CD14-positive monocyte (primary cell): ENCODE data around the gene DPH6. TPM values are rescaled to one million over a fixed set of nuclear protein-coding genes. Genes with fewer than 3 reads are reported as not detected.

Experiments used
- DNase-seq, 3 donors: peaks; one replicate each; pipeline ENCODE4 v3.0.0-alpha.2; 2011 to 2022
- H2AFZ ChIP-seq: 2 replicates; pipeline ENCODE4 v1.6.0; 2012; ENCODE audit warnings: mild to moderate bottlenecking, low read depth, low read length, inconsistent platforms; ENCODE audit not compliant: insufficient read depth, poor library complexity, severe bottlenecking
- H3K27ac ChIP-seq, 2 donors: 1 replicate in 1 of 2; 2 replicates in 1 of 2; pipeline ENCODE4 v1.5.1; 2012 to 2013; ENCODE audit warnings: low read length in 2 of 2, control low read depth in 1 of 2, inconsistent platforms in 1 of 2, low read depth in 1 of 2, mild to moderate bottlenecking in 1 of 2
- H3K27me3 ChIP-seq, 2 donors: one replicate each; pipeline versions ENCODE4 v1.6.0 to v1.6.1; 2011 to 2013; ENCODE audit warnings: low read length in 2 of 2; ENCODE audit not compliant: control insufficient read depth in 2 of 2, insufficient read depth in 2 of 2
- H3K36me3 ChIP-seq, 2 donors: replicated peaks in 1 of 2; 1 replicate in 1 of 2; 2 replicates in 1 of 2; pipeline versions ENCODE4 v1.5.1 to v1.6.1; 2012 to 2013; ENCODE audit warnings: low read length in 2 of 2, control low read depth in 1 of 2, inconsistent platforms in 1 of 2, mild to moderate bottlenecking in 1 of 2; ENCODE audit not compliant: insufficient read depth in 2 of 2, control insufficient read depth in 1 of 2
- H3K4me1 ChIP-seq, 2 donors: 1 replicate in 1 of 2; 2 replicates in 1 of 2; pipeline versions ENCODE4 v1.5.1 to v1.6.1; 2012 to 2013; ENCODE audit warnings: low read length in 2 of 2, control low read depth in 1 of 2, inconsistent platforms in 1 of 2, mild to moderate bottlenecking in 1 of 2, moderate library complexity in 1 of 2; ENCODE audit not compliant: insufficient read depth in 2 of 2, control insufficient read depth in 1 of 2
- H3K4me2 ChIP-seq: replicated peaks from 2 replicates; pipeline ENCODE3; 2012; ENCODE audit warnings: low read length, moderate library complexity, mild to moderate bottlenecking; ENCODE audit not compliant: poor library complexity, severe bottlenecking; ENCODE audit errors: extremely low read depth
- H3K4me3 ChIP-seq, 3 experiments: fragments of 200-600 bp in 1 of 3; sonication (generic) in 1 of 3; replicated peaks in 1 of 3; 1 replicate in 2 of 3; 2 replicates in 1 of 3; pipeline ENCODE4 v1.5.1; 2011 to 2013; ENCODE audit warnings: low read length in 3 of 3, mild to moderate bottlenecking in 3 of 3, control low read depth in 2 of 3, low read depth in 2 of 3, inconsistent platforms in 1 of 3, moderate library complexity in 1 of 3
- H3K79me2 ChIP-seq: 2 replicates; pipeline ENCODE4 v1.6.0; 2012; ENCODE audit warnings: mild to moderate bottlenecking, control low read depth, inconsistent platforms, low read length, moderate library complexity; ENCODE audit not compliant: insufficient read depth
- H3K9ac ChIP-seq: 2 replicates; pipeline ENCODE4 v1.6.0; 2017; ENCODE audit warnings: low read length, mild to moderate bottlenecking; ENCODE audit not compliant: insufficient read depth, poor library complexity, severe bottlenecking
- H3K9me3 ChIP-seq, 2 donors: replicated peaks in 1 of 2; 1 replicate in 1 of 2; 2 replicates in 1 of 2; pipeline versions ENCODE4 v1.5.1 to v1.6.1; 2012 to 2013; ENCODE audit warnings: low read length in 2 of 2, control low read depth in 1 of 2; ENCODE audit not compliant: control insufficient read depth in 1 of 2, insufficient read depth in 1 of 2
- H4K20me1 ChIP-seq: 2 replicates; pipeline ENCODE4 v1.6.0; 2012; ENCODE audit warnings: mild to moderate bottlenecking, low read length, control low read depth, moderate library complexity; ENCODE audit not compliant: insufficient read depth
- H3K27ac Mint-ChIP-seq, 7 donors: one replicate each; pipeline ENCODE4 v1.8.0; 2020; ENCODE audit warnings: mild to moderate bottlenecking in 7 of 7, mixed read lengths in 7 of 7, moderate library complexity in 6 of 7, inconsistent platforms in 2 of 7
- H3K27me3 Mint-ChIP-seq, 3 donors: one replicate each; pipeline ENCODE4 v1.8.0; 2021 to 2022; ENCODE audit warnings: low read depth in 3 of 3, mild to moderate bottlenecking in 3 of 3, mixed read lengths in 3 of 3, moderate library complexity in 3 of 3, inconsistent platforms in 1 of 3
- H3K36me3 Mint-ChIP-seq, 2 donors: one replicate each; pipeline ENCODE4 v1.8.0; 2020; ENCODE audit warnings: mixed read lengths in 2 of 2, inconsistent platforms in 1 of 2, mild to moderate bottlenecking in 1 of 2
- H3K4me1 Mint-ChIP-seq: one replicate; pipeline ENCODE4 v1.8.0; 2020; ENCODE audit warnings: mild to moderate bottlenecking, mixed read lengths
- H3K4me3 Mint-ChIP-seq, 2 donors: one replicate each; pipeline ENCODE4 v1.8.0; 2020; ENCODE audit warnings: mild to moderate bottlenecking in 2 of 2, mixed read lengths in 2 of 2, moderate library complexity in 1 of 2
- H3K9me3 Mint-ChIP-seq, 7 donors: one replicate each; pipeline ENCODE4 v1.8.0; 2020 to 2022; ENCODE audit warnings: mixed read lengths in 7 of 7, mild to moderate bottlenecking in 6 of 7, moderate library complexity in 6 of 7, inconsistent platforms in 2 of 7
- CTCF ChIP-seq: fragments of 200-600 bp; IDR thresholded peaks from one replicate; pipeline ENCODE4 v1.8.0; 2022; ENCODE audit warnings: antibody characterized with exemption, mild to moderate bottlenecking
- WGBS: methylation state at CpG from one replicate; pipeline ENCODE4 v1.1.5; 2013; ENCODE audit warnings: missing lambda C conversion rate; ENCODE audit not compliant: insufficient coverage; 5-methylcytosine and 5-hydroxymethylcytosine counted together
- intact Hi-C, 2 donors: fragments of 100-400 bp; cut with micrococcal nuclease; formaldehyde crosslinking; loops; one replicate each; pipeline versions ENCODE4 v1.15.0 to v1.15.1; 2023
- polyA plus RNA-seq, 3 donors: library from polyadenylated mRNA; depleted of rRNA in 1 of 3; unstranded in 2 of 3; stranded (reverse) in 1 of 3; fragments of 300-500 nt in 2 of 3; fragments of >200 nt in 1 of 3; fragmentation: Illumina TruSeq in 2 of 3; gene quantifications; 1 replicate in 2 of 3; 2 replicates in 1 of 3; pipeline ENCODE4 v1.2.3, GENCODE V29; 2012 to 2021

DPH6 gene
- polyA plus RNA-seq, 3 donors: 7.6 to 18.2 (median 13.6) TPM

GRCh38 chr15:35555244-35555643 is 9.3 kb upstream of the DPH6 start:
- Mint-ChIP-seq H3K9me3 (no peaks in the 10 kb centered on the region), H3K4me3 (no peak overlapping the region), H3K27ac (no peak overlapping the region), H3K4me1 (peaks cover 2% of the 10 kb centered on the region), H3K27me3 (no peaks in the 10 kb centered on the region), H3K36me3 (peaks cover 0 to 2% of the 10 kb centered on the region in 2 donors)
- Histone ChIP-seq H3K4me1 (no peaks in the 10 kb centered on the region), H3K36me3 (no peaks in the 10 kb centered on the region), H3K27me3 (no peaks in the 10 kb centered on the region), H3K4me3 (no peak overlapping the region), H4K20me1 (no peaks in the 10 kb centered on the region), H3K4me2 (no peak overlapping the region), H3K79me2 (no peaks in the 10 kb centered on the region), H3K9ac (no peak overlapping the region), H3K27ac (no peak overlapping the region), H3K9me3 (no peaks in the 10 kb centered on the region), H2AFZ (no peak overlapping the region)
- no peak for DNase-seq
- no CpG with 5 or more reads among the region's 1 CpG for WGBS
- no peak for TF ChIP-seq CTCF
- intact Hi-C loops: no loop called here

- no peak overlapping the region for H3K4me2 ChIP-seq
- Mint-ChIP-seq H3K36me3 (peaks cover 0 to 2% of the 10 kb centered on the region in 2 donors), H3K27me3 (peaks cover 0 to 3% (median 0%) of the 10 kb centered on the region in 3 donors), H3K4me1 (peaks cover 8% of the 10 kb centered on the region), H3K9me3 (no peaks in the 10 kb centered on the region), H3K4me3 (no peak overlapping the region), H3K27ac (no peak overlapping the region)
- H3K9me3 ChIP-seq: no peaks in the 10 kb centered on the region
- H2AFZ ChIP-seq: no peak overlapping the region
- H3K4me1 ChIP-seq: peaks cover 6% of the 10 kb centered on the region in 2 donors
- no peak overlapping the region for H3K4me3 ChIP-seq
- TF ChIP-seq CTCF: no peak
- DNase-seq: no peak
- H3K79me2 ChIP-seq: no peaks in the 10 kb centered on the region
- H3K27me3 ChIP-seq: no peaks in the 10 kb centered on the region
- H3K36me3 ChIP-seq: no peaks in the 10 kb centered on the region
- no peaks in the 10 kb centered on the region for H4K20me1 ChIP-seq
- intact Hi-C loops: no loop called here
- 94% methylated on average over 3 of the region's 5 CpGs for WGBS
- no peak overlapping the region for H3K27ac ChIP-seq
- no peak overlapping the region for H3K9ac ChIP-seq
These were observed 5.0 kb upstream of the DPH6 start for GRCh38 chr15:35550957-35551356.
